Myocyte (in vitro differentiated cells): ENCODE results near the gene LIN9. TPM values are rescaled to one million over a fixed set of nuclear protein-coding genes. Genes with fewer than 3 reads are reported as not detected.
A peak's percentile ranks its signal among the peaks of the same experiment; 100 is the strongest.

Experiments used
- DNase-seq: peaks from one replicate; pipeline ENCODE4 v3.0.0-alpha.2; 2012; ENCODE audit warnings: low read depth
- total RNA-seq: library from RNA; depleted of rRNA; stranded (reverse); fragments of >200 nt; gene quantifications from 2 replicates; pipeline ENCODE4 v1.2.3, GENCODE V29; 2014

Gene LIN9
- total RNA-seq, 1 donor from 2014 or later = 4.4 TPM

DNA sequence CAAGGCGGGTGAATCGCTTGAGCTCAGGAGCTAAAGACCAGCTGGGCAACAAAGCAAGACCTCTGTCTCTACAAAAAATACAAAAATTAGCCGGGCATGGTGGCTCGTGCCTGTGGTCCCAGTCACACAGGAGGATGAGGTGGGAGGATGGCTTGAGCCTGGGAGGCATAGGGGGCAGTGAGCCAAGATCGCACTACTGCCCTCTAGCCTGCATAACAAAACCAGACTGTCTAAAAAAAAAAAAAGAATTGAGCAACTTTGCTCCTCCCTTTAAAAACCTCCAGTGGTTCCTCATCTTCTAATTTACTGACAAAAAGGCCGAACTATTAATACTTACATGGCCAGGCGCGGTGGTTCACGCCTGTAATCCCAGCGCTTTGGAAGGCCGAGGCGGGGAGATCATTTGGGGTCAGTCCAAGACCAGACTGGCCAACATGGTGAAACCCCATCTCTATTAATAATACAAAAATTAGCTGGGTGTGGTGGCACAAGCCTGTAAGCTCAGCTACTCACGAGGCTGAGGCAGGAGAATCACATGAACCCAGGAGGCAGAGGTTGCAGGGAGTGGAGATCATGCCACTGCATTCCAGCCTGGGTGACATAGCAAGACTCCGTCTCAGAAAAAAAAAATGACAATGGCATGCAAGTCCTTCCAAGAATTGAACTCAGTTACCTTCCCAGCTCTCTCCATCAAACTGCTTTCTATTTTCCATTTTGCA is 126.8 kb downstream of the LIN9 start:
- DNase-seq = peak; percentile 87

Other genes with a start within 250 kb of the LIN9 start
- 288 and 318 TPM in 2 replicates for gene H3-3A, start 246.4 kb downstream of the LIN9 start, total RNA-seq
- 54.6 and 82.4 TPM in 2 replicates for gene ACBD3, start 122.4 kb downstream of the LIN9 start, total RNA-seq
- not detected in 2 replicates for gene MIXL1, start 85.5 kb downstream of the LIN9 start, total RNA-seq
- gene PARP1, start 98.9 kb upstream of the LIN9 start, total RNA-seq = 69.2 and 79.3 TPM in 2 replicates
- gene STUM, start 239.6 kb upstream of the LIN9 start, total RNA-seq = 0.16 and 0.52 TPM in 2 replicates